Measurements from ENCODE around the gene RABEP1. TPM values are rescaled to one million over a fixed set of nuclear protein-coding genes. Genes with fewer than 3 reads are reported as not detected.

The RABEP1 gene
- total and polyA plus RNA-seq, 2 experiments from 2014 or later = 31.0 to 47.9 TPM

DNA sequence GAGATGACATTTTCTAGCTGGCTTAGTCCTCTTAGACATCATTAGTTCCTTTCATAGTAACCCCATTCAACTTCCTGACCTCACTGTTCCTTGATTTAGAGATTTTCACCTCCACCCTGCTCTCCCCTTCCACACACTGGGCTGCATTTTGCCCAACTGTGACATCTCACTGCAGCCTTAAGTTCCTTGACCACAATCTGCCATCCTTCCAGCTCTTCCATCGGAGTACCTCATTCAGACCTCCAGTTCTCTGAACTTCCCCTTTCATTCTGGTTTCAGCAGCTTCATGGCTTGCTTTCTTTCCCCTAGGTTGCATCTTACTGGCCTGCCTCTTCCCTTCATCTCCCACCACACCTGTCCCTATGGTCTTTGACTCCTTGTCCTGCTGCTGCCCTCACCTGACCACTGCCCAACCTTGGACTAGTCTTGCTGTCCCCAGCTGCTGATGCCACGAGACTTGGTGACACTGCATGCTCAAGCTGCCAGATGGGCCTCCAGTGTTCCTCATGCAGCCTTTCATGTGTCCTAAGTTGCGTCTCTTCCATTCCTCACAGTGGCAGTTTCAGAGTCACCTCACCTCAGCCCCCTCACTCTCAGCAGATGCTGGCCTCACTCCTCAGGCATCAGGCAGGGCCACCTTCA is 96.6 kb downstream of the RABEP1 start:
- Histone ChIP-seq H3K36me3 (replicated peaks; ENCODE audit: insufficient read depth, low read depth) (no peaks in the 10 kb centered on the region), H3K27me3 (no peaks in the 10 kb centered on the region), H3K4me1 (ENCODE audit: insufficient read depth) (no peaks in the 10 kb centered on the region), H3K4me2 (no peak overlapping the region), H4K20me1 (ENCODE audit: insufficient read depth, poor library complexity, severe bottlenecking) (no peaks in the 10 kb centered on the region), H3K4me3 (no peak overlapping the region), H3K9me2 (replicated peaks; ENCODE audit: insufficient read depth) (no peaks in the 10 kb centered on the region), H3K27ac (no peak overlapping the region), H3K79me2 (no peaks in the 10 kb centered on the region), H3K9me3 (ENCODE audit: low read depth) (no peaks in the 10 kb centered on the region), H2AFZ (no peak overlapping the region)
- no peak for DNase-seq (ENCODE audit: low spot score)
- TF ChIP-seq EZH2 (IDR thresholded peaks at IDR 0.05; ENCODE audit: borderline replicate concordance) (no peak), EZH2phosphoT487 (IDR thresholded peaks at IDR 0.05; ENCODE audit: low read depth, severe bottlenecking, unreplicated experiment) (no peak), CTCF (IDR thresholded peaks at IDR 0.05; ENCODE audit: poor library complexity) (no peak)
- 100% methylated on average over 3 of the region's 3 CpGs for WGBS (ENCODE audit: low lambda C conversion rate, missing lambda C conversion rate)

DNA sequence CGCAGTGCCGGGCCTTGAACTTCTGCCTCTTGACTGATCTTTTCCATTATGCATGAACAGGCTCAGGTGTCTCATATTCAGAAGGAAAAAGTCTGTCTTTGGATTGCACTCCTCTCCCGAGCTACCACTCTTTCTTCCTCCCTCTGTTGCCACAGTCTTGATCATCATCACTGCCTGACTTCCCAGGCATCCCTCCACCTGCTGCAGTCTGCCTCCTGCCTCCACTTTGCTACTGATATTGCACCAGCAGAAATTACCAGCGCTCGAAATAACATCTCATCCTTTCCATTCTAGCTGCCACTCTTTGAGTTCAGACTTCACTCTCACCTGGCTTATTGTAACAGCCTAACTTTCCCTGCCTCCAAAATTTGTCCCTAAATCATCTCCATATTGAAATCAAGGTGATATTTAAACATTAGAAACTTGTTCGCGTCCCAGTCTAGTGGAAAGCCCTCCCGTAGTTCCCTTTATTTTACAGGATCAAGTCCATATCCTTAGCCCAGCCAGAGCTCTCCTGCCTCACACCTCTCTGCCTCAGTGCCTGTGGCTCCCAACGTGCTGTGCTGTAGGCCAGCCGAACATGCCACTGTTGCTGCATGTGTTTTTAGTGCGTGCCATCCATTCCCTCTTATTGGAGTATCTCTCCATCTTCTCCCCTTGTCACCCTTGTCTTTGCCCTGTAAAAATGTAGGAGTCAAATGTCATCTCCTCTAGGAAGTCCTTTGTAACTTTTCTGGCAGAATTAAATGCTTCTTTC is 97.4 kb downstream of the RABEP1 start:
- TF ChIP-seq CTCF (IDR thresholded peaks at IDR 0.05; ENCODE audit: poor library complexity) = no peak
- TF ChIP-seq EZH2 (IDR thresholded peaks at IDR 0.05; ENCODE audit: borderline replicate concordance) = no peak
- TF ChIP-seq EZH2phosphoT487 (IDR thresholded peaks at IDR 0.05; ENCODE audit: low read depth, severe bottlenecking, unreplicated experiment) = no peak
- Histone ChIP-seq H3K27ac (no peak overlapping the region), H3K4me1 (ENCODE audit: insufficient read depth) (no peaks in the 10 kb centered on the region), H3K9me2 (replicated peaks; ENCODE audit: insufficient read depth) (no peaks in the 10 kb centered on the region), H4K20me1 (ENCODE audit: insufficient read depth, poor library complexity, severe bottlenecking) (no peaks in the 10 kb centered on the region), H3K4me3 (no peak overlapping the region), H3K4me2 (no peak overlapping the region), H3K27me3 (no peaks in the 10 kb centered on the region), H3K9me3 (ENCODE audit: low read depth) (no peaks in the 10 kb centered on the region), H2AFZ (no peak overlapping the region), H3K79me2 (no peaks in the 10 kb centered on the region), H3K36me3 (replicated peaks; ENCODE audit: insufficient read depth, low read depth) (no peaks in the 10 kb centered on the region)
- WGBS (ENCODE audit: low lambda C conversion rate, missing lambda C conversion rate) = 93% methylated on average over 11 of the region's 11 CpGs
- no peak for DNase-seq (ENCODE audit: low spot score)

DNA sequence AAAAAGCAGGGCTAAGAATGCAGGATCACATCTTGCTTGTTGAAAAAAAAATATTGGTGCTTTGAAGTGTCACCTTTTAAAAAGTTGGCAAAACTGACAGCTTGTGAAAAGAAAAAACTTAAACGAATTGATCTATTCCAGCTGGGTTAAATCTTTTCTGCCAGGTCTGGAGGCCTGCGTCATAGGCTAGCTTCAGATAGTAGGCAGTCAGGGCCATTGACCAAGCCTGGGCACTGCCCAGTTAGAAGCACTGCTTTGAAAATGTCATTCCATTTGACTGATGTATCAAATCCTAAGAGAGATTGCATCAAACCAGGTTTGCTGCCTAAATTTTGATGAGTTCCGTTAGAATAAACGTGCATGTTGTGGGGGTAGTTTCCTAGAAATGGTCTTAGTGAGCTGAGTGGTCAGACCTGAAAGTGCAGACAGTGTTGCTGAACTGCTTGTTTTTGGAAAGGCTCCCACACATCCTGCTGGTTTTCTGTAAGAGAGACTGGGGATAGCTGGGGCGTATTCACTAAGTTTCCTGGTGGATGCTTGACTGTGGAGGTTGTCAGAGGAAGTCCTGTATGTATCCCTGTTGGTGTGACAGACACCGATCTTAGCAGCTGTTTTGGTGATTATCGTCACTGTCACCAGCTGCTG is 98.5 kb downstream of the RABEP1 start:
- Histone ChIP-seq H3K9me2 (replicated peaks; ENCODE audit: insufficient read depth) (no peaks in the 10 kb centered on the region), H3K4me3 (no peak overlapping the region), H3K27me3 (no peaks in the 10 kb centered on the region), H3K36me3 (replicated peaks; ENCODE audit: insufficient read depth, low read depth) (no peaks in the 10 kb centered on the region), H4K20me1 (ENCODE audit: insufficient read depth, poor library complexity, severe bottlenecking) (no peaks in the 10 kb centered on the region), H2AFZ (no peak overlapping the region), H3K4me1 (ENCODE audit: insufficient read depth) (no peaks in the 10 kb centered on the region), H3K79me2 (no peaks in the 10 kb centered on the region), H3K27ac (no peak overlapping the region), H3K9me3 (ENCODE audit: low read depth) (no peaks in the 10 kb centered on the region), H3K4me2 (no peak overlapping the region)
- WGBS (ENCODE audit: low lambda C conversion rate, missing lambda C conversion rate) = 91% methylated on average over 7 of the region's 7 CpGs
- DNase-seq (ENCODE audit: low spot score) = no peak
- TF ChIP-seq EZH2phosphoT487 (IDR thresholded peaks at IDR 0.05; ENCODE audit: low read depth, severe bottlenecking, unreplicated experiment) (no peak), CTCF (IDR thresholded peaks at IDR 0.05; ENCODE audit: poor library complexity) (no peak), EZH2 (IDR thresholded peaks at IDR 0.05; ENCODE audit: borderline replicate concordance) (no peak)
